GM12864 (cell line): ENCODE results near the gene EHBP1.
"Not testable (repeated sequence)": the region's sequence is repeated elsewhere in the genome, so short reads cannot be mapped to it uniquely, and the experiment has no call there.

ENCODE experiments used
- DNase-seq: peaks from one replicate; pipeline ENCODE4 v3.0.0-alpha.2; 2011; ENCODE audit warnings: low read depth
- H3K4me3 ChIP-seq: 2 replicates; pipeline ENCODE4 v1.5.1; 2011; ENCODE audit warnings: mild to moderate bottlenecking, low read depth, low read length, control low read depth
- TF ChIP-seq, protein P1 (sequence below): IDR thresholded peaks from 2 replicates; pipeline ENCODE4 v1.5.1; 2011; ENCODE audit warnings: low read depth, mild to moderate bottlenecking, moderate library complexity, low read length, control low read depth, inconsistent platforms; ENCODE audit errors: missing control alignments

Gene EHBP1

DNA sequence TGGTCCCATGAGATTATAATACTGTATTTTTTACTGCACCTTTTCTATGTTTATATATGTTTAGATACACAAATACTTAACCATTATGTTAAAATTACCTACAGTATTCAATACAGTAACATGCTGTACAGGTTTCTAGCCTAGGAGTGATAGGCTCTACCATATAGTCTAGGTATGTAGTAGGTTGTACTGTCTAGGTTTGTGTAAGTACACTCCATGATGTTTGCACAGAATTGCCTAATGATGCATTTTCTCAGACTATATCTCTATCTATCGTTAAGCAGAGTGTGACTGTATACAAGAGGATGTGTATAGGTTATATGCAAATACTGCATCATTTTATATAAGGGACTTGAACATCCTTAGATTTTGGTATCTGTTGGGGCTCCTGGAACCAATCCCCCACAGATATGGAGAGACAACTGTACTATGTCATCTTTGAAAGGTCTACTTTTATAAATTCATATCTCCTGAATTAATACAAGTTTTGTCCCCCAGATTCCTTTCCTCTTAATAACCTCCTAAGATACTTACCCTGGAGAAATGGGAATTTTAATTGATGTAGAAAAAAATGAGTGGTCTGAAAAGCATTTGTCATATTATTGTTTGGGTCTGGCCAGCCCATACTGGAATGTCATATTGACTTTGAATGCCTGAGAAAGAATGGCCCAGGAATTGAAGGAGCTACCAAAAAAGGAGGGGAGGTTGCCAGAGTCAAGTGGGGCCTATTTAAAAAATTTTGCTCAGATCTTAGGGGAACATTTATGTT is 36.6 kb downstream of the EHBP1 start:
- H3K4me3 ChIP-seq: no peak overlapping the region
- TF ChIP-seq, protein P1, sequence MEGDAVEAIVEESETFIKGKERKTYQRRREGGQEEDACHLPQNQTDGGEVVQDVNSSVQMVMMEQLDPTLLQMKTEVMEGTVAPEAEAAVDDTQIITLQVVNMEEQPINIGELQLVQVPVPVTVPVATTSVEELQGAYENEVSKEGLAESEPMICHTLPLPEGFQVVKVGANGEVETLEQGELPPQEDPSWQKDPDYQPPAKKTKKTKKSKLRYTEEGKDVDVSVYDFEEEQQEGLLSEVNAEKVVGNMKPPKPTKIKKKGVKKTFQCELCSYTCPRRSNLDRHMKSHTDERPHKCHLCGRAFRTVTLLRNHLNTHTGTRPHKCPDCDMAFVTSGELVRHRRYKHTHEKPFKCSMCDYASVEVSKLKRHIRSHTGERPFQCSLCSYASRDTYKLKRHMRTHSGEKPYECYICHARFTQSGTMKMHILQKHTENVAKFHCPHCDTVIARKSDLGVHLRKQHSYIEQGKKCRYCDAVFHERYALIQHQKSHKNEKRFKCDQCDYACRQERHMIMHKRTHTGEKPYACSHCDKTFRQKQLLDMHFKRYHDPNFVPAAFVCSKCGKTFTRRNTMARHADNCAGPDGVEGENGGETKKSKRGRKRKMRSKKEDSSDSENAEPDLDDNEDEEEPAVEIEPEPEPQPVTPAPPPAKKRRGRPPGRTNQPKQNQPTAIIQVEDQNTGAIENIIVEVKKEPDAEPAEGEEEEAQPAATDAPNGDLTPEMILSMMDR: no peak
- no peak for DNase-seq

GRCh38 chr2:62743506-62743905 is 38.0 kb downstream of the EHBP1 start:
- DNase-seq: no peak
- TF ChIP-seq, protein P1: no peak
- no peak overlapping the region for H3K4me3 ChIP-seq

GRCh38 chr2:62744603-62745002 is 39.1 kb downstream of the EHBP1 start:
- TF ChIP-seq, protein P1: no peak
- no peak for DNase-seq
- H3K4me3 ChIP-seq: no peak overlapping the region

DNA sequence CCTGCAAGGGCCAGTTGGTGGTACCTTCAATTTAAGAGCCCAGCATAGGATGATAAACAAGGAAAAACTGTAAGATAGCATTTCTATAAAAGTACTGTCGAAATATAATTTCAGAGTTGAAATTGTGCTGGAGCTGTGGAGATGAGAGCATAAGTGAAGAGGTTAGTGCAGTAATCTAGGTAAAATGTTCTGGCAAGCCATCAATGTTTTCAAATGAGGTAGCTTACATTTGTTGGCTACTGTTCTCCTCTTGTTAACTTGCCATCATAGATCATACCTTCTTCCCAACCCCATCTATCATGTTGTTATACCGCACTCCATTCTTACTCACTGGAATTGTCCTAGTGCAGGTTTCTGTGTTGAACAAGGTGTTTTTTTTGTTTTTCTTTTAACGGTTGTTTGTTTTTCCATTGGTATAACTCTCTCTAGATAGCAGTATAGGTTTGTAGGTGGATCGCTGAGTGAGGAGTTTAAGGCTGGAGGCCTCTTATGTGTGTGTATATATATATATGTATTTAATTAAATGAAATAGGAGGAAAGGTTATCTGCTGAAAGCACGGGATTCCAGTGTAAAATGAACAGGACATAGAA is 40.5 kb downstream of the EHBP1 start:
- TF ChIP-seq, protein P1: no peak
- no peak overlapping the region for H3K4me3 ChIP-seq
- DNase-seq: no peak

DNA sequence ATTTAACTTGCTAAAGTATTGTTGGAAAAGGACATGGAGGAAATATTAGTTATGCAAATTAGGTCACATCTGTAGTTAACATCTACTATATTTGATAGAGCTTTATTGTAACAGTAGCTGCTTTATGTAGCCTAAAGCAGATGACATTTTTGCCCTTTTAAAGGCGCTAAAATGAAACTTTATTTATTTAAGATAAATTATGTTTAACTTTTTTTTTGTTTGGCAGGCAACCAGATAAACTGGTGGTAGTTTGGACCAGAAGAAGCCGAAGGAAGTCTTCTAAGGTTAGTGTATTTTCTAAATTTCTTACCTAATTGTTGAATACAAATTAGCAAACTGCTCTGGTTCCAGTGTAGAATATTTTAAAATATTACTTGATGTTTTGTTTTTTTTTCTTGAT is 41.7 kb downstream of the EHBP1 start:
- TF ChIP-seq, protein P1: no peak
- H3K4me3 ChIP-seq: no peak overlapping the region
- no peak for DNase-seq

DNA sequence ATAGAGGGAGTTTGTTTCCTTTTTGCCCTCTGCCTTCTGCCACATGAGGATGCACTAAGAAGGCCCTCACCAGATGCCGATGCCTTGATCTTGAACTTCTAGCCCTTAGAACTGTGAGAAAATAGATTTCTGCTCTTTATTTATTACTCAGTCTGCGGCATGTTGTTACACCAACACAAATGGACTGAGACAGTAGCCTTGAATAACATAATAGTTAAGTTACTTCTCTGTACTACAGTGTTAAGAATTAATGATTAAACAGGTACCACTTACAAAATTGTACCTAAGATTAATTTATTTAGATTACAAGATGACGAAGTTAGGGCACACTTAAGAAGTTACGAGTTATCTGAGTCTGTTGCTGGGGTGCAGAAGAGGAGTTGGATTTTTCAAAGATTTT is 42.4 kb downstream of the EHBP1 start:
- H3K4me3 ChIP-seq: no peak overlapping the region
- DNase-seq: no peak
- TF ChIP-seq, protein P1: no peak

- not testable (repeated sequence) for DNase-seq, H3K4me3 ChIP-seq
Observed at GRCh38 chr2:62749111-62749510, 43.6 kb downstream of the EHBP1 start.
